Kidney epithelial cell (primary cell): ENCODE data around the gene ELOVL6. TPM values are rescaled to one million over a fixed set of nuclear protein-coding genes. Genes with fewer than 3 reads are reported as not detected.
"Not testable (repeated sequence)": the region's sequence is repeated elsewhere in the genome, so short reads cannot be mapped to it uniquely, and the experiment has no call there.

ENCODE experiments used
- DNase-seq: peaks from one replicate; pipeline ENCODE4 v3.0.0-alpha.2; 2010; ENCODE audit warnings: low read depth
- H3K27me3 ChIP-seq: 2 replicates; pipeline ENCODE4 v1.6.0; 2011; ENCODE audit warnings: low read length; ENCODE audit not compliant: control insufficient read depth, insufficient read depth
- H3K36me3 ChIP-seq: 2 replicates; pipeline ENCODE4 v1.5.1; 2011; ENCODE audit warnings: low read length; ENCODE audit not compliant: control insufficient read depth, insufficient read depth
- H3K4me3 ChIP-seq: 2 replicates; pipeline ENCODE4 v1.5.1; 2011; ENCODE audit warnings: low read depth, mild to moderate bottlenecking, control low read depth, low read length
- total RNA-seq: library from RNA; depleted of rRNA; stranded (reverse); fragments of >200 nt; gene quantifications from 2 replicates; pipeline ENCODE4 v1.2.3, GENCODE V29; 2015
- TF ChIP-seq, protein P1 (sequence below): IDR thresholded peaks from 2 replicates; pipeline ENCODE4 v1.5.1; 2011; ENCODE audit warnings: mild to moderate bottlenecking, moderate library complexity, low read length, control low read depth, inconsistent platforms; ENCODE audit not compliant: insufficient read depth, poor library complexity, severe bottlenecking

Gene ELOVL6
- total RNA-seq, 1 donor from 2014 or later, result 21.6 TPM

DNA sequence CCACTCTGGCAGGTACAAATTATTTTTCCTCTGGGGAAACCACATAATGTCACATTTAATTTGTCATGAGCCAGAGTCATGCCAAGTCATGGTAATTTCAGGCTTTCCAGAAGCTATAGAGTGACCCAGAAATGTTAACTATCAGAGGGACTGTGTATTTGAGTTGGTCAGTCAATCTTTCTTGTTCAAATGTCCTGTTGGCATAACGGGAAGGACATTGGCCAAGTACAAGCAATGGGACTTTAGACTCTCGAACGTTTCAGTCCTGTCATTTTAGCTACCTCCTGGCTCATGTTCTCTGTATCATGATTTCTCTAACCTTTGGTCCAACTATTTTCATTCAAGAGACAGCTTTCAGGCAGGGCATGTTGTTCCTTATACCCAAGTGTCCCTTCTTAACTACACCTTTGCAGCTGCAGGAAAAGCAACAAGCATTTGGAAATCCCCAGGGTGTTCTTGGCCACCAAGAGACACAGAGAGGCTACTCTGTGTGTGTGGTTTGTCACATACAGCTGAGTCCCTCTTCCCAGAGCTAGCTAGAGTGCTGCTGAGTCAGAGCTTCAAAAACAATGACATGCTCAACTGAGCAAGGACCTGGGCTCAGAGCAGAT, 143.2 kb downstream of the ELOVL6 start:
- H3K27me3 ChIP-seq, result no peaks in the 10 kb centered on the region
- no peaks in the 10 kb centered on the region for H3K36me3 ChIP-seq
- DNase-seq, result peak; percentile 65
- H3K4me3 ChIP-seq, result no peak overlapping the region
- TF ChIP-seq, protein P1, sequence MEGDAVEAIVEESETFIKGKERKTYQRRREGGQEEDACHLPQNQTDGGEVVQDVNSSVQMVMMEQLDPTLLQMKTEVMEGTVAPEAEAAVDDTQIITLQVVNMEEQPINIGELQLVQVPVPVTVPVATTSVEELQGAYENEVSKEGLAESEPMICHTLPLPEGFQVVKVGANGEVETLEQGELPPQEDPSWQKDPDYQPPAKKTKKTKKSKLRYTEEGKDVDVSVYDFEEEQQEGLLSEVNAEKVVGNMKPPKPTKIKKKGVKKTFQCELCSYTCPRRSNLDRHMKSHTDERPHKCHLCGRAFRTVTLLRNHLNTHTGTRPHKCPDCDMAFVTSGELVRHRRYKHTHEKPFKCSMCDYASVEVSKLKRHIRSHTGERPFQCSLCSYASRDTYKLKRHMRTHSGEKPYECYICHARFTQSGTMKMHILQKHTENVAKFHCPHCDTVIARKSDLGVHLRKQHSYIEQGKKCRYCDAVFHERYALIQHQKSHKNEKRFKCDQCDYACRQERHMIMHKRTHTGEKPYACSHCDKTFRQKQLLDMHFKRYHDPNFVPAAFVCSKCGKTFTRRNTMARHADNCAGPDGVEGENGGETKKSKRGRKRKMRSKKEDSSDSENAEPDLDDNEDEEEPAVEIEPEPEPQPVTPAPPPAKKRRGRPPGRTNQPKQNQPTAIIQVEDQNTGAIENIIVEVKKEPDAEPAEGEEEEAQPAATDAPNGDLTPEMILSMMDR, result no peak

DNA sequence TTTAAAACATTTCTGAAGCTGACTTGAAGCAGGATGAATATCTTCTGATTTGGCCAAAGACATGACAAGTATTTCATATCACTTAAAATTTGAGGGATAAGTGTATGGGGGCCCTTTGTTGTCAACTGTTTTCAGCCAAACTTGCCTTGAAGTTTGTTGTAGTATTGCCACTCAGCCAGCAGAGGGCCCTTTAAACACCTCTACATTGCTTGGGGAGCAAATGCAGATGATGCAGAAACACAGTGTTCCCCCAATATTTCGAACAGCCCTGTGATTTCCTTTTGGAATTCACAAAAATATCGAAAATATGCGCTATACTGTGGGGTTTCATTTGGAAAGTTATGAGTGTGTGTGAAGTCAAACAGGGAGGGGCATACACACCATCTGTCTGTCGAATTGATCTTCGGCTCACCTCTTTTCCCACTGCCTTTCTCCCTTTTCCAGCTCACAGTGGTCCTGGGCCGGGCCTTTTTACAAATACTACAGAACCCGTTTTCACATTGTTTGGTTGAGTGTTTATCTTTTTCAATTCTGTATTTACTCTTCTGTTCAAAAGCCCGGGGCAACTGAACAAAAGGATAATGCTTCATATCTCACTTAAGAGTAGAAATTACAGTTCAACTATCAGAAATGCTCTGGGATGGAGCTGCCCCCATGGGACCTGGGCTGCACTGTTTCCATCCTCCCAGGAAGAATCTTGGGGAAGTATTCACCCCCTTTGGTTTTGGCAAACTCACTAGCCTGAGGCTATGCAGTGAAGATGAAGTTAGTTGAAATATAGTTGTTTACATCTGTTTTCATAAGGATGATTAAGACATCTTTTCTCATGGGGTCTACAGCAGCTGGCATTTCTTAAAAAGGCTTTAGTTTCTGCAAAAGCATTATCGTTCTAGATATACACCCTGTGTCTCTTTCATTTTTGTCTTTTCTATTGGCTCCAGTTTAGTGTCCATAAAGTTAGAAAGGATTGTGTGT, 148.2 kb downstream of the ELOVL6 start:
- no peak for DNase-seq
- no peaks in the 10 kb centered on the region for H3K36me3 ChIP-seq

DNA sequence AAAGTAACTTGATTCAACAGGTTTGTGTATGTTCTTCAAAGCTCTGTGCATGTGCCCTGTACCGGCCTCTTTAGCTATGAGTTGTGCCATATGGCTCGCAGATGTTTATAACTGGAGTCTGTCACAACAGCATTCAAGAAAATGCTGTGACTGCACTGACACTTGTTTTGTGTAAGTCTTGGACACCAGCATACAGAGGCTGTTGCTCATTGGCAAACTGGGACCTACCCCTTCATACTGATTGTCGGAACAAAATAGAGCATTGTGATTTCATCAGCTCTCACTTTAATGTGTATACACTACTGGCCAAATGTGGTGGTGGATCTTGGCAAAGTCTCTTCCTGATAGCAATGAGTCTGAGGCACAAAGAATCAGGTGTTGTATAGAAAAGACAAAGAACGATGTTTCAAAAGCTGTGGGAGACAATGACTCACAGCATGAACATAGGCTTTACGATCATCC, 151.8 kb downstream of the ELOVL6 start:
- no peak overlapping the region for H3K4me3 ChIP-seq
- no peaks in the 10 kb centered on the region for H3K27me3 ChIP-seq
- DNase-seq, result no peak
- TF ChIP-seq, protein P1, result no peak
- no peaks in the 10 kb centered on the region for H3K36me3 ChIP-seq

More for the DNA sequence above, 148.2 kb downstream of the ELOVL6 start:
- TF ChIP-seq, protein P1, result peak; percentile 83
- H3K4me3 ChIP-seq, result no peak overlapping the region
- H3K27me3 ChIP-seq, result no peaks in the 10 kb centered on the region

DNA sequence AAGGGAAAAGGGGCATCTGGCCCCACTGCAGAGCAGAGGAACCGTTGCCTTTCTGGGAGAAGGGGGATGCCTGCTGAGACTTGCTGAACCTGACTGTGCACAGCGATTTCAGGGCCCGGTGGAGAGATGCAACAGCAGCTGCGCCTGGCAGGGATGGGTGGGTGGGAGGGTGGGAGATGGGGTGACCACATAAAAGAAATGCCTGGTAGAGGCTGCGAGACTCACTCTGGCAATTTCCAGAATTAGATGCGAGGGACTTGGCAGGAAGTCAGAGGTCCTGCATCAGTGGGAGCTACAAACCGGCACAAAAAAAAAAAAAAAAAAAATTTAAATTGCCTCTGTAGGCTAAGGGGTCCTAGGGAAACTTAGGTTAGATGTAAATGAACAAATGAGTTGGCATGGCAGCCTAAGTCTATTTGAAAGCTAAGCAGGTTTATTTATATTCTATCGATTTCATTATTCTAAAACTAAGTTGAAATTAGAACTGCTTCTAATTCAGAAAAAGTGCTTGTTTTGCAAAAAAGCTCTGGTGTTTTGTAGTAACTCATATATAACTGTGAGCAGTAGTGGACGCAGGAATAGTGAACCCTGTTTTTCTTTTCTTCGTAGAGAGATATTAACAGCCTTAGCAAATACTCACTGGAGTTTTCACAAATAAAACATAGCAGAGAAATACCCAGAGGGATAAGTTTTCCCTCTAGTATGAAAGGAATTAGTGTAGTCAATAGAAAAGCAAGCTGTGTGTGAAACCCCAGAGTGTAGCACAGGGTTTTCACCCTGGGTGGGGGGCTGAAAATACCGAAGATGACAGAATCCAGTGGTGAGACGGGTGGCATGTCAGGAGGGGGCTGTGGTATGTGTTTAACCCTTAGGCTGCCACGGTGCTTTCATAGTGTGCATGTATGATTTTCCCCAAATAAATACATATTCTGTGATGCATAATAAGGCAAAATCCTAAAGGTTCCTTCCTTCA, 155.6 kb downstream of the ELOVL6 start:
- Histone ChIP-seq H3K36me3 (no peaks in the 10 kb centered on the region), H3K4me3 (no peak overlapping the region), H3K27me3 (no peaks in the 10 kb centered on the region)
- no peak for DNase-seq
- TF ChIP-seq, protein P1, result no peak

DNA sequence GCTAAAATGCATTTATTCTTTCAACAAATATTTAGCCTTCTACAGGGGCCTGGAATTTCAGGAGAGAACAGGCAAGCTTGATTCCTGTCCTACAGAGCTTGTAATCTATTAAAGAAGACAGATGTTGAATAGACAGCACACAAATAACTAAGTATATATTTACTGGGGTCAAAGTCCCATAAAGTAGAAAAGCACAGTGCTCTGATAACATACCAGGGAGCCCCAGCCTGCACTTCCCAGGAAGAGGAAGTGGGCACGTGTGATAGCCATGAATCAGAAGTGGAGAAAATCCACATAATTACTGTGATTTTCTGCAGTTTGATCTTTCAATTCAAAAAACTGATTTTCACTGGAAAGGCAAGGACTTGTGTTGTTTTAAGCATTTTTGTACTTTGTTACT, 156.7 kb downstream of the ELOVL6 start:
- TF ChIP-seq, protein P1, result no peak
- no peaks in the 10 kb centered on the region for H3K36me3 ChIP-seq
- no peak for DNase-seq
- no peak overlapping the region for H3K4me3 ChIP-seq
- H3K27me3 ChIP-seq, result no peaks in the 10 kb centered on the region

DNA sequence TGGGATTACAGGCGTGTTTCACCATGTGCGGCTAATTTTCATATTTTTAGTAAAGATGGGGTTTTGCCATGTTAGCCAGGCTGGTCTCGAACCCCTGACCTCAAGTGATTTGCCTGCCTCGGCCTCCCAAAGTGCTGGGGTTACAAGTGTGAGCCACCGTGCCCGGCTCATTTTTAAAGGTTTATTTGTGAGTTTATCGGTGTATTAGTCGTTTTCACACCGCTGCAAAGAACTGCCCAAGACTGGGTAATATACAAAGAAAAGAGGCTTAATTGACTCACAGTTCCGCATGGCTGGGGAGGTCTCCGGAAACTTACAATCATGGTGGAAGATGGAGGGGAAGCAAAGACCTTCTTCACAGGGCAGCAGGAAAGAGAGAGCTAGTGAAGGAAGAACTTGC, 159.3 kb downstream of the ELOVL6 start:
- not testable (repeated sequence) for H3K36me3 ChIP-seq, DNase-seq, H3K27me3 ChIP-seq, H3K4me3 ChIP-seq
